GM19455 (cell line): ENCODE results near the gene SSBP2.
"Not testable (repeated sequence)": the region's sequence is repeated elsewhere in the genome, so short reads cannot be mapped to it uniquely, and the experiment has no call there.

Experiments
- ATAC-seq: cut with Tn5 transposase; IDR thresholded peaks from one replicate; pipeline ENCODE4 v1.9.1; 2021; ENCODE audit not compliant: unreplicated experiment

SSBP2 gene

DNA sequence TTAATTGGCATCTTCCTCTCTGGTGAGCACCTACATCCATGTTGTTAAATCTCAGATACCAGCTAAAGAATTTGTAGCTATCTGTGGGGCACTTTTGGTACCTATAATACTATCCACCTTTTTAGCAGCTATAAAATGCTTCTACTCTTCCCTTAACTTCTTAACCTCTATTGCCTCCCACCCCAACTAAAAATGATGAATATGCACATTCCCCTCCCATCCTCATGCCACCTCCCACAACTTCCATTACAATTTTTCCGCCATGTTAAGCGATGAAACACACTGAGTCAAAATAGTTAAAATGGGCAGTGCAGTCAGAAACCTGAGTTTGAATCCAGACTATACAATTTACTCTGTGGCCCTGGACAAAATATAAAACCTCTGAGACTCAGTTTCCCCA is 10.1 kb downstream of the SSBP2 start:
- no peak for ATAC-seq

DNA sequence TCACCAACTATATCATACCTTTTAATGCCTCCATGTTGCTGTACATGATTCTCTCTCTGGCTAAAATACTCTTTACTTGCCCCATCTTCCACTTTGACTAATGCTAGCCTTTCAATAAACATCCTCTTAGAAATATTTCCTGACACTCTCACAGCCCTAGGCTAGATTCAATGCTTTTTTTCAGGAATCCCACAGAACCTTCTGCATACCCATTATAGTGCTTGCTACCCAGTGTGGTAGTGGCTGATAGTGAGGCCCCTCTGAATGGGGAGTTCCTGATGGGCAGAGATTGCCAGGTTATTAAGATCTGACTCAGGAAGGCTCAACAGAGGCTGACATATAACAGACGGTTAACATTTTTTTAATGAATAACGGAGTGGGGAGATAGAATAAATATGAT is 11.6 kb downstream of the SSBP2 start:
- no peak for ATAC-seq

DNA sequence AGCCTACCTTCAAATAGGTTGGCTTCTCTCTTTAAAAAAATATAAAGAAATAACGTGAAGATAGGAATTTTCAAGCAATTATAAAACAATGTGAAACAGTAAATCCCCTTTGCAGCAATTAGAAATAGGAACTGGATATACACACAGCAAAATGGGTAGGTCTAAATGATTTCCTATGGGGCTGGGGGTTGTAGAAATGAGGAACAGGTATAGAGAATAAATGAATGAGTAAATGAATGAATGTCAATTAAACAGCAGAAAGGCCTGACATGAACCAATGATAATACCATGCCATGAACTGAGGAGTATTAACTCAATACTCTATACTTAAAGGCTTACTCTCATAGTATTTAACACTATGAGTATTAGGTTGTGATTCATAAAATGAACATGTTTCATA is 21.6 kb downstream of the SSBP2 start:
- no peak for ATAC-seq

DNA sequence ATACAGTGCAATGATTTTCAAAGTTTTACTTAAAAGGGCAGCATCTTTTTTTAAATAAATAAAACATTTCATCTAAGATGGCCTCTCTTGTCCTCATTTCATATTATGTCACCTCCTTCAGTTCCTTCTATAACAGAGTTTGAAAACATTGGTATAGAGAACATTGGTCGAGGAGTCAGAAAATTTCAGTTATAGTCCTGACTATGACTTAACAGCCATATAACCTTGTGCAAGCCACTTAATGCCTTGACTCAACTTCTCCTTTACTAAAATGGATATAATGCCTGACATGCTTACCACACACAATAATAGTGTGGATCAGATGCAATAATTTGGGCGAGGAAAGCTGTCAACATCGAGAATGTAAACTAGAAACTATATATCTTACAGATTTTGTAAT is 22.6 kb downstream of the SSBP2 start:
- no peak for ATAC-seq

DNA sequence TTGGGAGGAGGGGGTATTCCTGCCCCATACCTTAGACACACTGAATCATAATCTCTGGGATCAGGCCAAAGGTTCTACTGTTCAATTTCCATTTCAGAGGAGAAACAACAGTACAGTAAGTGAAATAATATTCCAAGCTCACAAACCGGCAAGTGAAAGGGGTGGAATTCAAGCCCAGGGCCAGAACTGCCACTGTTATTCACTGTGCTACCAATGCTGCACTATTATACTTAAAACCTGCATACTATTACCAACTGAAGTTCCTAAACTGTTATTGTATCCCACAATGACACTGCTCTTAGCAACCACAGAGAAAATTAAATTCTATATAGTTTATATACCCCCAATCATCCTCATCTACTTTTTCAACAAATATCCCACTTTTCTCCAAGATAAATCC is 24.6 kb downstream of the SSBP2 start:
- ATAC-seq: no peak

DNA sequence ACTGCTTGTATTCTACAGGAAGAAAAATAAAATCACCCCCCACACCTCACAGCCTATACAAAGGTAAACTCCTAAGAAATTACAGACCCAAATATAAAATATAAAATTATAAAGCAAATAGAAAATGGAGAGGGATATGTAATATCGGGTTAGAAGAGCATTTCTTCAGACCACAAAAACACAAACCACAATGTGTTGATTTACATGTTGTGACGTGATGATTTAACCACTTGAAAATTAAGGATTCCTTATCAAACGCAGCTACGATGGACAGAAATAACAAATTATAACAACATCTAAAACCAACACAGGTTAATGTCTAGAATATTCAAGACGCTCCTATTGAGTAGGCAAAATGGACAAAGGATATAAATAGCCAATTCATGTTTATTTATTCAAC is 26.3 kb downstream of the SSBP2 start:
- ATAC-seq: no peak

DNA sequence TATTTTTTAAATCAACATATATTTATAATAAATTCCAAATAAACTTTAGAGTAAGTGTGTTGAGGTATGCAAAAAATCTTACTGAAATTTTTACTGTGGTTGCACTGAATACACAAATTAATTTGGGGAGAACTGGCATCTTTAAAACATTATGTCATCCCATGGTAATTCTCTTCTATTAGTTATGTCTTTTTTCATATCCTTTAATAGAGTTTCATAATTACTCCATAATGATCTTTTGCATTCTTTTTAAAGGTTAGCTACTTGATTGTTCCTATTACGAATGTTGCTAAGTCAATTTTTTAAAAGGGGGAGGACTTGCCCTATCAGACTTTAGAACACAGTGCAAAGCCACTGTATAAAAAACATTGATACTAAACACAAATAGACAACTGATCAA is 26.8 kb downstream of the SSBP2 start:
- no peak for ATAC-seq

DNA sequence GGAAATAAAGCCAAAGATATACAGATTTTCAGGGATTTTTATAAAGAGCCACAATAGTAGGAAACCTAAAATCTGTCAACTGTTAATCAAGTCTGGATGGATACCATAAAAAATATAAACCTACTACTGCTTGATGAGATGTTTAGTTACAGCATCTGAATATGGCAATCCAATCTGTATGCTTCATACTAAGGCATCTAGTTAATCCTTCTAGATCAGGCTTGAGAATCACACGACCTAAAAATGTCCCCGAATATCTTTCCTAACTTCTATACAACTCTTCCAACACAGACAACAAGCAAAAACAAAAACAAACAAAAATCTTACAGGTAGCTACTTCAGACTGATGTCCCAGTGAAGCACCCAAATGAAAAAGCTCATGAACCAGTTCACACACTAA is 29.8 kb downstream of the SSBP2 start:
- ATAC-seq: no peak

DNA sequence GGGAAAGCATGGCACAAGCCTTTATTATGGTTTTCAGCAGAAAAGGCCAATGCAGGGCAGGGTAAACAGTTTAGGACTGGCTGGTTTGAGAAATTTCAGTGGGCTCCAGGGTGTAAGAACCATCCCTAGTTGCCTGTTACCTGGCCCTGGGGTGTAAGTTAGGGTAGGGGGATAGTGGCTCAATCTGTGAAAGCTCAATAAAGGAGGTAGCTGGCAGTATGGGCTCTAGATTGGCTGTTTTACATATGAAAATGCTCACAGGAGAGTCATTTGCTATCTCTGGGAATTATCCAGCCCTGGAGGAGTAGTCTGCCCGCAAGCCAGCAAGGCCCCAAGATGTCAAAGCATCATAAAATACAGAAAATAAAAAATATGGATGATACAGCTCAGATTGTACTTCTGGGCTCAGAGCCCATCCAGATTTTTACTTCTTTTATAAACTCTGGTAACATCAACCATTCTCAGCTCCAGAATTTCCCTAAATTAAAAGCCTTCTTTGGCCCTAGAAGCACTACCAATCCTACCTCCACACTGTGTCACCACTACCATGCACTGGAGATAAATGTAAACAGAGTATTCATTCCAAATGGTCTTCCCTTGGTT is 31.1 kb downstream of the SSBP2 start:
- no peak for ATAC-seq

DNA sequence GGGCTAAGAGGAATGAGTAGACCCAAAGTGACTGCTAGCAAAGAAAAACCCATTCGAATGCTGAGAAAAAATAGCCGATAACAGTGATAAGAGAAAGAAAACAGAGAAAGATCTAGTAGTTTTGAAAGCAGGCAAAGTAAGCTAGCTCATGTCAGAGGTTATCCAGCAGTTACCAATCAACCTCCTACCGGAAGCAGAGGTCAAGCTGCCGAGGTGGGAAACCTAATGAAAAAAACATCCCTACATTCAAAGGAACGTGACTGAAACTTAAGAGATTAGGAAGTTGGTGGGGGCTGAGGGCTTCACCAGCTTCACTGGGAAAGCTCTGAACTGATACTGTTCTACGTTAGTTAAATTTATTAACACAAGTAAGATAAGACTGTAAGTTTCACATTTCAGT is 32.6 kb downstream of the SSBP2 start:
- ATAC-seq: no peak

DNA sequence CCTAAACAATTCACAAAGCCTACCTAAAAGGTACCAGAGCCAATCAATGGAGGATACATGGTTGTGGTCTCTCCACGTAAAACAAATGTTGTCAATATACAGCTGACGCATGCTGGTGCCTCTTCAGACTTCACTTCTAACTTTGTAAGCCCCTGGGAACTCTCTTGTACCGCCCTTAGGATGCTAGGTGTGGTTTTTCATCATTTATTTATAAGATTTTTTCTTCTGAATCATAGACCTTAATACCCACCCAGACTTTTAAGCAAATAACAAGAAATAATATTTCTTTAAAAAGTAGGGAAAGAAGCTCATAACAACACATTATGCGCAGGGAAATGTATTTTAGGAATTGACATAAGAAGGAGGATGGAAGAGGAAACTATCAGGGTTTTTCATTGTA is 33.0 kb downstream of the SSBP2 start:
- ATAC-seq: no peak

DNA sequence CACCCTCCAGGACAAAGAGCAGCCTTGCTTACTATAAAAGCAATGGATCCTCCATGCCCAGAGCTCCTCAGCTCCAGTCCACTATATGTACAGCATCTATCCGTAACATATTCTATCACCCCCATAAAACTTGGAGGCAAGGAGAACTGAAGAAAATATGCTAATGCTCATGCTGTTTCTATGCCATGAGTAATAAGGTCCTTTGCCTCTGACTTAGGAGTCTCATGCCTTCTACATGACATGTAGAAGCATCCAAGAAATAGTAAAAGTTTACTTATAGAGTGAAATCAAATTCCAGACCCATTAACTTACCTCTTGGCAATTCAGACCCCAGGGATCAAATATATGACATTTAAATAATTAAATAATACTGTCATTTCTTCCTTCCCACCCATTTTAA is 33.7 kb downstream of the SSBP2 start:
- ATAC-seq: no peak

DNA sequence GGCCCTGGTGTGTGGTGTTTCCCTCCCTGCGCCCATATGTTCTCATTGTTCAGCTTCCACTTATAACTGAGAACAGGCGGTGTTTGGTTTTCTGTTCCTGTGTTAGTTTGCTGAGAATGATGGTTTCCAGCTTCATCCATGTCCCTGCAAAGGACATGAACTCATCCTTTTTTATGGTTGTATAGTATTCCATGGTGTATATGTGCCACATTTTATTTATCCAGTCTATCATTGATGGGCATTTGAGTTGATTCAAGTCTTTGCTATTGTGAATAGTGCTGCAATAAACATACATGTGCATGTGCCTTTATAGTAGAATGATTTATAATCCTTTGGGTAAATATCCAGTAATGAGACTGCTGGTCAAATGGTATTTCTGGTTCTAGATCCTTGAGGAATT is 36.8 kb downstream of the SSBP2 start:
- not testable (repeated sequence) for ATAC-seq

DNA sequence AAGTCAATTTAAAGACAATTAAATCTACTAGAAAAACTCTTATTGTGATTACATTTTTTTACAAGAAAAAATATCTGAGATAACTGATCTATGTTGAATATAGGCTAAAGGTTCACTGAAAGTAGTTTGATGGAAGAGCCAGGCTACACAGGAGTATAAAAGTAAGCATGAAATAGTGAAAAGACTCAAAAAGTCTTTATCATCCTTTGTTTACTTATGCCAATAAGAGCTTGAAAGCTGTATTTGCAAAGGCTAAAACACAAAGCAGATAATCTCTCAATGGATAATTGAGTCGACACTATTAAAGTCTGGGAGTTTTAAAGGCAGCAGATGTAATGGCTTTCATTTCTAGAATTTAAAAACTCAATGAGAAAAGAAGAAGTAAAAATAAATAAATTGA is 42.0 kb downstream of the SSBP2 start:
- ATAC-seq: no peak

DNA sequence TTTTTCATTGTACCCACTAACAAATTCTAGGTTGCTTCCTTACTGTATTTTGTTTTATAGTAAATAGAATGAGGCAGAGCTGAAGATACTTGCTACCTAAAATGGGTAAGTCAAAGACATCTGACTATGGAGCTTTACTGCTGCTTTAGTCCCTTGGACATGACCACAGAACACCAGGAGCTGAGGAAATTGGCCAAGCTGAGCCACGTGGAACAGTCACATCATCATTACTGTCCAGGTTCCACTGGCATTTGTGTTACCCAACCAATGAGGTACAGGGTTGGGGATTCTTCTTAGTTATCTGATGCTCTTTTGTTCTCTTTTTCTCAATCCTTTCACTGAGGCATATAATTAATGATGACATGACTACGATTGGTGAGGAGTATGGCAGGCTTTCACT is 47.1 kb downstream of the SSBP2 start:
- ATAC-seq: no peak

DNA sequence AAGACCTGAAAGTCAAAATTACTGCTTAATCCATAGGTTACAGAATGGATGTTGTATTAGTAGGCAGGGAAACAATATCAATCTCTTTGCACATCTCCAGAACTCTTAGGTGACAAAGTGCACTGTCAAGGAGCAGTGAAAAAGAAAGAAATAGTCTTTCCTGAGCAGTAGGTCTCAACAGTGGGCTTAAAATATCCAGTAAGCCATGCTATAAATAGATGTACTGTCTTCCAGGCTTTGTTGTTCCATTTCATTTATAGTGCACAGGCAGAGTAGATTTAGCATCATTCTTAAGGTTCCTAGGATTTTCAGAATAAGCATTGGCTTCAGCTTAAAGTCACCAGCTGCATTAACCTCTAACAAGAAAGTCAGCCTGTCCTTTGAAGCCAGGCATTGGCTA is 50.7 kb downstream of the SSBP2 start:
- no peak for ATAC-seq

DNA sequence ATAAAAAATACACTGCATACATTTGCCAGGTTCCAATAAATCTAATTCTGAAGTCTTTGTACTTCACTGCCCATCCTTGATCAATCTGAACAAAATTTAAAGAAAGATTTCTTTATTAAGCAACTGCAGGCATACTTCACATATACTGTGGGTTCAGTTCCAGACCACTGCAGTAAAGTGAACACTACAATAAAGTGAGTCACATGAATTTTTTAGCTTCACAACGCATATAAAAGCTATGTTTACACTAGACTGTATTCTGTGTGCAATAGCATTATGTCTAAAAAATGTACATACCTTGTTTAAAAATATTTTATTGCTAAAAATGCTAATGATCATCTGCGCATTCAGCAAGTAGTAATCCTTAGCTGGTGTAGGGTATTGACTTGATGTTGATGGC is 52.1 kb downstream of the SSBP2 start:
- ATAC-seq: no peak

DNA sequence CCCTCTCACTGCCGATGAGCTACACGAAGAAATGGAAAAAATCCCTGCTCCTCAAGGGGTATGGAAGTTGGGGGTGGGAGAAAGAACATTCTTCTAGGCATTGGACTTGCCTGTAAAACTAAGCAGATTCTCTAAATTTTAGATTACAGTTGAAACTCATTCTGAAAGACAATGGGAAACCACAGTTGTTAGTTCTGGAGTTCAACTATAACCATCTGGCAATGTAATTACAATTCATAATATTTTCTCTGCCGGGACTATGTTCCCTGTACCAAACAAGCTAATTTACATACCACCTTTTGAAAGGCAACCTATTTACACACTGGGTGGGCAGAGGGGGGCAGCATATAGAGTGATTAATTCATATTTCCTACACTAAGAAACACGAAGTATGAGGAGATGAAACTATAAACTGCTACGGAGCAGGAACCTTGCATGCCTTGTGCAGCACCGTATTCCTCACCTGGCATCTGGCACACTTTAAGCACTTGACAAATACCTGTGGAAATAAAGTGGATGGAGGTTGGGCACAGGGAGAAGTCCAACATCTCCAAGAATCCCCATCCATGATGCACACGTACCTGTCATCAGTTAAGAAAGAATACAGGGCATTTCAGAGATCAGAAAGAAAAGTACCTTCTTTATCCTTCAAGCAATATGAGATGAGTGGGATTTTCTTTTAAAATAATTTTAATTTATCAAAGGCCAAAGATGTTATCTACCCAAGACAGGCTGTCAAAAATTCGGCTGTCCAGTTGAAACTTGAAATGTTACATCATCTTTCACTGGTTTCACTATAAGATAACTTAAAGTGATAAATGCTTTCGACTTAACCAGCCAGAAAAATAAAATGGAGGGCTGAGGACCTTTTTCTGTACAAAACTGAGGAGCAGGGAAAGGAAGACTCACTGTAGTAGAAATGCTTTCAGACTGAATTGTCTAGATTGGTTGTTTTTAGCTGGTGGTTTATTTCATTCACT is 54.2 kb downstream of the SSBP2 start:
- no peak for ATAC-seq

DNA sequence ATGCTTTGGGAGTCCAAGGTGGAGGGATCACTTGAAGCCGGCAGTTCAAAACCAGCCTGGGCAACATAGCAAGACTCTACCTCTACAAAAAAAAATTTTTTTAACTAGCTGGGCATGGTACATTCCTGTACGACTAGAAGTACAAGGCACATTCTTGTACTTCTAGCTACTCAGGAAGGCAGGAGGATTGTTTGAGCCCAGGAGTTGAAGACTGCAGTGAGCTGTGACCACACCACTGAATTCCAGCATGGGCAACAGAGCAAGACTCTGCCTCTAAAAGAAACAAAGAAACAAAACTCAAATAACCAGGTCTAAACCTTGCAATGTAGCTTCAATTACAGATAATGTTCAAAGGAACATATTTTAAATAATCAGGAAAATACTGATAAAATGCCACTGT is 56.2 kb downstream of the SSBP2 start:
- ATAC-seq: no peak

DNA sequence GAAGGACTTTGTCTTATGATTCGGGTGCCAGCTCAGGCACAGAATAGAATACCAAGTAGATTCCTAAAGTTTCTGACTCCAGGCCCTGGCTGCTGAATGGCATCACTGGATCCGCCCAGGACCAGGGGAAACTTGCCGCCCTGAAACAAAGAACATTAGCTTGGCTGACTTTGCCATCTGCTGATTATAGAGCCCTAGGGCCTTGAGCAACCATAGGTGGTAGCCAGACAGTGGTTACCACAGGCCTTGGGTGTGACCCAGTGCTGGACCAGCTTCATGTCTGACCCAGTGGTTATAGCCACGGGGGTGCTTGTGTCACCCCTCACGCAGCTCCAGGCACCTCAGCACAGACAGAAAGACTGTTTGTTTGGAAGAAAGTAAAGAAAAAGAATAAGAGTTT is 62.7 kb downstream of the SSBP2 start:
- ATAC-seq: no peak

DNA sequence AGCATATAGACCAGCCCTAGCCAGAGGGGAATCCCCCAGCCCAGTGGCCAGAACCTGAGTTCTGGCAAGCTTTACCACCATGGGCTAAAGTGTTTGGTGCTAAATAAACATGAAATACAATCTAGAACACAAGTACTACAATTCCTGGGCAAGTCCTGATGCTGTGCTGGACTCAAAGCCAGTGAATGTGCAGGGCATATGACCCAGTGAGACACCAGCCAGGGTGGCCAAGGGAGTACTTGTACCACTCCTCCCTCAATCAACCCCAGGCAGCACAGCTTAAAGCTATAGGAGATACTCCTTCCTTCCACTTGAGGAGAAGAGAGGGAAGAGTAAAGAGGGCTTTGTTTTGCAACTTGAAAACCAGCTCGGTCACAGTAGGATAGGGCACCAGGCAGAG is 63.6 kb downstream of the SSBP2 start:
- no peak for ATAC-seq

DNA sequence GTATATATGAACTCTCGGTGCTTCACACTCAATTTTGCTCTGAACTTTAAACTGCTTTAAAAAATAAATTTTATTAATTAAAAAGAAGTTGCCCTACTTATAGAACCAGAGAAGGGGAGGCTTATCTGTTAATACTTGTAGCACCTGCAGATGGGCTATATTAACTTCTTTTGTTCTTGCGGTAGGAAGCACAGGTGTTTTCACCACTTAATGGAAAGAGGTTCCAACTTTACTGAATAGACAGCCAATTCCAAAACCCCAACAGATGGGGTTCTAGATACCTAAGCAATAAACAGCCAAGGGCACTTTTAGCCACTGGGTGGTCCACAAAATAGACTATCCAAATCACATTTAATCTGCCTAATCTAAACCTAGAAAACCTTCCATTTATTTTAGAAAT is 65.4 kb downstream of the SSBP2 start:
- ATAC-seq: no peak

DNA sequence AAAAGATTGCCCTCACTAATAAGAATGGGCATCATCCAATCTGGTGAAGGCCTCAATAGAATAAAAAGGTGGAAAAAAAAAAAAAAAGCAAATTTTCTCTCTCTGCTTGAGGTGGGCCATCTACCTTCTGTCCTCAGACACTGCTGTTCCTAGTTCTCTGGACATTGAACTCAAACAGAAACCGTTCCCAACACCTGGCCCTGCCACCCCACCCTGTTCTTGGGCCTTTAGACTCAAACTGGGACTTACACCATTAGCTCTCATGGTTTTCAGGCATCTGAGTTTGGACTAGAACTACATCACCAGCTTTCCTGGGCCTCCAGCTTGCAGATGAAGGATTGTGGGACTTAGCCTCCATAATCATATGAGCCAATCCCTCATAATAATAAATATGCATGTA is 71.0 kb downstream of the SSBP2 start:
- no peak for ATAC-seq
